ENCODE measurements around the gene OXT.
"Not testable (repeated sequence)": the region's sequence is repeated elsewhere in the genome, so short reads cannot be mapped to it uniquely, and the experiment has no call there.

The OXT gene

DNA sequence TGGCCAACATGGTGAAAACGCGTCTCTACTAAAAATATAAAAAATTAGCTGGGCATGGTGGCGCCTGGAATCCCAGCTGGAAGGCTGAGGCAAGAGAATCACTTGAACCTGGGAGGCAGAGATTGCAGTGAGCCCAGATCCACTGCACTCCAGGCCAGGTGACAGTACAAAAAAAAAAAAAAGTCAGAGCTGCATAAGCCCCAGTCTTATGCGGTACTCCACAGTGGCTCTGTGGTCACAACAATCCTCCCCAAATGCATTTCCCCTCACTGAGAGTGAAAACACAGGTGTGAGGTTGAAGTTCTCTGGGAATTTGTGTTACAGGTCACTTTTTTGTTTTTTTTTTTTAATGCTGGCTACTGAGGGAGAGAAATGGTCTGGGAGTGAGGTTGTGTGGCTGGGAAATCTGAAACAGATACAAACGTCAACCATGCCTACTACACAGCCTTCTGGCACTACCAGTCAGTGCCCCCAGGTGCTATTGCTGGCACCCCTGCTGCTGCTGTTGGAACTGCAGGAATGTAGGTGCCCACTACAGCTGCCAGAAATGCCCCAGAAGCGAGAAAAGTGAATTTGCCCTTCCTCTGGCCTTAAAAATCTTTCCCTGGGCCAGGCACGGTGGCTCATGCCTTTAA lies 19.9 kb upstream of the OXT start:
- DNase-seq = no peak

GRCh38 chr20:3059489-3059888 lies 11.9 kb upstream of the OXT start:
- DNase-seq = no peak

DNA sequence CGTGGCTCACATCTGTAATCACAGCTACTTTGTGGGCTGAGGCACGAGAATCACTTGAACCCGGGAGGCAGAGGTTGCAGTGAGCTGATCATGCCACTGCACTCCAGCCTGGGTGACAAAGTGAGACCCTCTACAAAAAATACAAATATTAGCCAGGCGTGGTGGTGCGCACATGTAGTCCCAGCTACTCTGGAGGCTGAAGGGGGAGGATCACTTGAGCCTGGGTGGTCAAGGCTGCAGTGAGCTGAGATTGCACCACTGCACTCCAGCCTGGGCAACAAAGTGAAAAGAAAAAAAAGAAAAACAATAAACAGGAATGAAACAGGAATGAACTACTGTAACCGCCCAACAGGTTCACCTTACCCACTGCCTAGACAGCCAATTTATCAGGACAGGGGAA lies 7.3 kb upstream of the OXT start:
- not testable (repeated sequence) for DNase-seq

GRCh38 chr20:3067139-3068014 lies 4.0 kb upstream of the OXT start:
- DNase-seq = no peak

DNA sequence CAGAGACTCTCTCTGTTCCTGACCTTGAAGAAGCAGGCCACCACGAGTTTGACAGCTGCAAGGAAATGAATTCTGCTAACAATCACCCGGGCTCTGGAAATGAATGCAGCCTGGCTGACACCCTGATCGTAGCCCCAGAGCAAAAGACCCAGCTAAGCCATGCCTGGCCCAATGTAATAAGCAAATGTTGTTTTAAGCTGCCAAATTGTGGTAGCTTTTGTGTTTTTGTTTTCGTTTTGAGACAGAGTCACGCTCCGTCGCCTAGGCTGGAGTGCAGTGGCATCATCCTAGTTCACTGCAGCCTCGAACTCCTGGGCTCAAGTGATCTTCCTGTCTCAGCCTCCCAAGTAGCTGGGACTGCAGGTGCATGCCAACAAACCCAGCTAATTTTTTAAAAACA lies 3.3 kb upstream of the OXT start:
- no peak for DNase-seq

DNA sequence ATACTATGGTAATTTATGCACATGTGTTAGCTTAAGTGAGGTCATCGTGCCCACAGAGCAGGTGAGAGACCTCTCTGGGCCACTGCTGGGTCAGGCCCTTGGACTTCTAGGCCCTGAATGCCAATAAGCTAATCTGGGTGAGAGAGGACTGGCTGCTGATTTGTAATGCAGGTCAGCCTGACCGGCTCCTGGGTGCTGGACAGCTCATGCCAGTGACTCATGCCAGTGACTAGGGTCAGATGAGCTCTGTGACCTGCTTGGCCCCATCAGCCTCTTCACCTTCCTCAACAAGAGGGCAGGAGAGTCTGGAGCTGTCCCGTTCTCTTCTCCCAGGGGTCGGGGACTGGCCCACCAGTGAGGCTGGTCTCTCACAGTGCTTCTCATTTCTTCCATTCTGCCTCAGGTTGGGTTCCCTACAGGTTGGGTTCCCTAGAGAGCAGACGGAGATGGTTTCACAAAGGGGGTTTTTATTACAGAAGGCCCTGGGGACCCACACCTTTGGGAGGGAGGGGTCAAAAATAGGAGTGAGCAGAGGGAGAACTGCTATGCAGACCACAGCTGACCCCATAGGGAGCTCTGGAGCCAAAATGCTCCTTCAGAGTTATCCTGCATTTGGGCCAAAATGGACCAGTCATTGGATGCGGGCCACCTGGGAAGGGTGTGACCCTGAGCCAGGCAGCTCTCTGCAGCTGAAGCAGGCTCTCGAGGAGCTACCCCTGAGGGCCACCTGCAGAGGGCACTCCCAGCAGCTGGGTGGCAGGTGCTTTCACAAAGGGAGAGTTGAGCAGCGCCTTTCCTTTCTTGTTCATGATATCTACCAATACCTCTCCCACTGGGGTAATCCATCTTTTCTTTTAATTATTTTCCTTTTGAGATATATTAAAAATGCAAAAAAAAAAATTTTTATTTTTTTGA lies 2.2 kb upstream of the OXT start:
- DNase-seq = peak; percentile 72

DNA sequence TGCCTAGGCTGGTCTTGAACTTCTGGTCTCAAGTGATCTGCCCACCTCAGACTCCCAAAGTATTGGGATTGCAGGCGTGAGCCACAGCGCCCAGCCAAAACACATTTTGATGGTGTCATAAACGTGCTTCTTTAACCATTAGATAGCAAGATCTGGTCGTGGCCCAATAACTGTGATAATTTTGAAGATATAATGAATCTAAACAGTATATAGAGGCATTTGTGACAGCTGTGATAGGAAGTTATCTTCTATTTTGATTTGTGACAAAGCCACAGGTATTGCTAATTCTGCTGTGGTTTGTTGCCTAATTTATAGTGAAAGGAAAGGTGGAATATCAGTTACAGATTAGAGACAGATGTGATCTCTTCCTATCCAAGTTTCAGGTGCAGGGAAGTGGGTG lies 695 bp upstream of the OXT start:
- DNase-seq = no peak

- DNase-seq = no peak
Observed at GRCh38 chr20:3071266-3071609, 182 bp upstream of the OXT start.

DNA sequence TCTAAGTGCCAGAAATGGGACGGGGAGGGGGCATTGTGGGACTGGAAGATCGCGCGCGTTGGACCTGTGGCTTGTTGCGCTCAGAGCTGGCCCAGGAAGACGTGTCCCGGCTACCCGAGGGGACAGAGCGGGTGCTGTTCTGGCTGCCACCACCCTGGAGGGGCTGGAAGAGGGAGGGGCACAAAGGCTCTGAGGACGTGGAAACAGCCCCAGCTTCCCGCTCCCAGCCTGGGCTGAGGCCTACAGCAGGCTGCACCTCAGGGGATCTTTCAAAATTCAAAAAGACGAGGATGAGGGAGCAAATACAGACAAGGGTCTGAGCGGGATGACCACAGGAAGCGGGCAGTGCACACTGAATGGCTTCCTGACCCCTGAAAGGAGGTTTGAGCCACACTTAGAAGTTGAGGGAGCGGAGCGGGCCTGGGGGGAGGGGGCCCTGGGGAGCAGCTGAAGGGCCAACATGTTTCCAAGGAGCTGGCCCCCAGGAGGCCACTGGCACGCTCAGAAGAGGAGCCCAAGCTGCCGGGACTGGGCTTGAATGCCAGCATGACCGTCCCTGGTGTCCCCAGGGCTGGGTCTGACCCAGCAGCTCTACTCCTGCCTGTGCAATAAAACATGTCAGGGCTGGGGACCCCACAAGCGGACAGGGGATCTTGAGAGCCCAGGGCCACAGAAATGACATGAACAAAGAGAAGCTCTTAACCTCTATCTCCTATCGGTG lies 1.3 kb downstream of the OXT start:
- DNase-seq = no peak

DNA sequence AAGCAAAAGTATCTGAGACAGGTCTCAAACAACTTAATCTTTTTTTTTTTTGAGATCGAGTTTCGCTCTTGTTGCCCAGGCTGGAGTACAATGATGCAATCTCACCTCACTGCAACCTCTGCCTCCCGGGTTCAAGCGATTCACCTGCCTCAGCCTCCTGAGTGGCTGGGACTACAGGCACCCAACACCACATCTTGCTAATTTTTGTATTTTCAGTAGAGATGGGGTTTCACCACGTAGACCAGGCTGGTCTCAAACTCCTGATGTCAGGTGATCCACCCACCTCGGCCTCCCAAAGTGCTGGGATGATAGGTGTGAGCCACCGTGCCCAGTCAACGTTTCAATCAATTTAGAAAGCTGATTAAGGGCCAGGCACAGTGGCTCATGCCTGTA lies 1.8 kb downstream of the OXT start:
- not testable (repeated sequence) for DNase-seq

- DNase-seq = no peak
Observed at GRCh38 chr20:3074812-3075211, 3.4 kb downstream of the OXT start.

DNA sequence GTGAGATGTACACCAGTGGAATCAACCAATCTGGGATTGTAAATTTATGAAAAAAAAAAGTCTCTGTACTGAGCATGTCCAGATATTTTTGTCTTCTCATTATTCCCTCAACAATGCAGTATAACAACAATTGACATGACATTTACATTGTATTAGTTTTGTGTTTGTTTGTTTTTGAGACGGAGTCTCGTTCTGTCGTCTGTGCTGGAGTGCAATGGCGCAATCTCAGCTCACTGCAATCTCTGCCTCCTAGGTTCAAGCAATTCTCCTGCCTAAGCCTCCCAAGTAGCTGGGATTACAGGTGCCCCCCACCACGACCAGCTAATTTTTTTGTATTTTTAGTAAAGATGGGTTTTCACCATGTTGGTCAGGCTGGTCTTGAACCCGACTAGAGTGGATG lies 3.9 kb downstream of the OXT start:
- not testable (repeated sequence) for DNase-seq

DNA sequence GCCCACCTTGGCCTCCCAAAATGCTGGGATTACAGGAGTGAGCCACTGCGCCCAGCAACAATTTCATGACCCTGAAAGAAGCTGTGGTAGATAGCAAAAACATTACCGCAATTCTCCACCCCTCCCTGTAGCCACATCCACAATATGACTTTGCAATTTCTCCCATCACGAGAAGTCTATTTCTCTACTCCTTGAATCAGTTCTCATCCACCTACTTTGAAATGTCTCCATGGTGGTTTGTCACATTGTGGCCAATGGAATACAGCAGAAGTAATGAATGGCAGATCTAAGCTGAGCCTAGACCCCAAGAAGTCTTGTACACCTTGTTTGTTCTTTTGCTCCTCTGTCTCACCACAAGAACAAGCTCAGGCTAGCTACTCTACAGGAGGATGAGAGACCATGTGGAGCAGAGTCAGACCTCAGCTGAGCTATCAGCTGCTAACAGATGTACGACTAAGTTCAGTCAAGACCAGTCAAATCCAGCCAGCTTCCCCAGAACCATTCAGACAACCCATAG lies 6.3 kb downstream of the OXT start:
- DNase-seq = no peak

- DNase-seq = no peak
Observed at GRCh38 chr20:3080939-3081388, 9.5 kb downstream of the OXT start.

DNA sequence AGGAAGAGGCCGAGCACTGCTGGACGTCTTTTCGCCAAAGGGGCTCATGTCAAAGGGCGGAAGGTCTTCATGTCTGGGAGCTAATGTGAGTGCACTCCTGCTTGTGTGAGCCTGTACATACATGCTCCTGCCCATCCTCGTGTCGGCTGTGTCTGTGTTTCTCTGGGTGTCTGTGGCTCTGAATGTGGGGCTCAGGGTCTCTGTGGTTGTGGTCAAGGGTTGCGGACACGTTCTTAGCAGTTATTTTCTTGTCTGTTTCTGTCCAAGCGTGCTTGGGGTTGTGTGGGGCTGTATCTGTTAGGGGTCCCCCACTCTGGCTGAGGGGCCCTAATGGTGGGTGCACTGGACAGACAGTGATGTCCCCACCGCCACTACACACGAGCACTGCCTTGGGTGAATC lies 10.2 kb downstream of the OXT start:
- DNase-seq = no peak

GRCh38 chr20:3082306-3082951 lies 11.0 kb downstream of the OXT start:
- peak; percentile 55 for DNase-seq

DNA sequence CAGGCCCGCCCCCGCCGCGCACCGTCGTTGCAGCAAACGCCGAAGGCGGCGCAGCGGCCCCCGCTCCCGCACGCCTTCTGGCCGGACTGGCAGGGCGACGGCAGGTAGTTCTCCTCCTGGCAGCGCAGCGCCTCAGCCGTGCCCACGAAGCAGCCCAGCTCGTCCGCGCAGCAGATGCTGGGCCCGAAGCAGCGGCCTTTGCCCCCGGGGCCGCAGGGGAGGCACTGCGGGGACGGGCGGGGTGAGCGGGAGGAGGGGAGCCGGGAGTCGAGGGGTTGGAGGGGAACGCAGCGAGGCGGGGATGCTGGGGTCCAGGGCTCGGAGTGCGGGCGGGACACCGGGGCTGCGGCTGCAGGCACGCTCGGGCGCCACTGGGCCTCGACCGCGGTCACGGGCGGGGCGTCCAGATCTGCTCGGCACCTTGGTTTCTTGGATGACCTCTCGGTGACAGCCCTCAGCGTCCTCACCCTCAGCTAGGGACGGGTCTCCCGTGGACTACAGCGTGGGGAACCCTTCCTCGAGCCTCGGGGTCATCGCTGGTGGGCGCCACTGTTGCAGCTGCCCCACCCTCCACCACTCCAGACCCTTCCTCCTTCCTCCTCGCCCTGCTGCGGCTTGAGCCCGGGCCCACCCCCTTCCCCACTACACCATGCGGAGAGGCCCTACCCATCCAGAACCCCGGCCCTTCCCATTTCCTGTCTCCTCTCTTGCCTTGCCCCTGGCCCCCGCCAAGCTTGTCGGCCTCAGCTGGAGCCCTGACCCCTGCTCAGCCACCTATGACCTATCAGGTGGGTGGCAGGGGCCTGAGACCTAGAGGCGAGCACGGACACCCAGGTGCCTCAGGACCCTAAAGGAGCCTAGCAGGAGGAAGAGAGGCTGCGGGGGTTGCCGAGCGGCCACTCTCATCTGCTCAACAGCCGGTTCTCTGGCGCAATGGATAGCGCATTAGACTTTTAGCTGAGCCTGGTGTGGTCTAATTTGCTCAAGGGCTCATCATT lies 11.8 kb downstream of the OXT start:
- peak; percentile 42 for DNase-seq

DNA sequence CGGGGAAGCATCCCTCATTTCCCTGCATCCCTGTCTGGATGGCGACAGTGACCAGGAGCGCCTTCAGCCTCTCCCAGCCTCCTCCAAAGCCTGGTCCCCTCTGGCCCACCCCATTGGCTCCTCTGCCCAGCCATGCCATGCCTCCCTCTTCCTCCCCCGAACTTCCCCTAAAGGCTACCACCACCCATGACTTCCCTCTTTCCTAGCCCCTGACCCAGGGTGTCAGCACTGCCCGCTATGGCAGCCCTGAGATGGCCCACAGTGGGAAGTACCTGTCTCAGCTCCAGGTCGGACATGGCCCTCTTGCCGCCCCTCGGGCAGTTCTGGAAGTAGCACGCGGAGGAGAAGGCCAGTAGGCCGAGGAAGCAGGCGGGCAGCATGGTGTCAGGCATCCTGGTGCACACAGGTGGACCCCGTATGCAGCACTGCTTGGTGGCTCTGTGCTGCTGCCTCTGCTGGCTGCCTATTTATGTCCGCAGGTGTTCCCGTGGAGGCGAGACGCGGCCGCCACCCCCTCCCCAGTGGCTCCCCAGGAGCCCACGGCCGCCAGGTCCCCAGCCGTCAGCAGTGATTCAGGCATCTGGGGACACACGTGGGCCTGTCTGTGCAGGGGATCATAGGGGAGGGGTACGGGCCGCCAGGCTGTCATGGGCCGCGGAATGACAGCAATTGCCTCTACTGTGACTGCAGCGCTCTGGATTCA lies 13.0 kb downstream of the OXT start, which contains the start of gene AVP:
AVP (minus strand) TSS at position 442 of the 703 bp plus-strand sequence; CDS start at position 392, 50 bp downstream.
- DNase-seq = no peak

DNA sequence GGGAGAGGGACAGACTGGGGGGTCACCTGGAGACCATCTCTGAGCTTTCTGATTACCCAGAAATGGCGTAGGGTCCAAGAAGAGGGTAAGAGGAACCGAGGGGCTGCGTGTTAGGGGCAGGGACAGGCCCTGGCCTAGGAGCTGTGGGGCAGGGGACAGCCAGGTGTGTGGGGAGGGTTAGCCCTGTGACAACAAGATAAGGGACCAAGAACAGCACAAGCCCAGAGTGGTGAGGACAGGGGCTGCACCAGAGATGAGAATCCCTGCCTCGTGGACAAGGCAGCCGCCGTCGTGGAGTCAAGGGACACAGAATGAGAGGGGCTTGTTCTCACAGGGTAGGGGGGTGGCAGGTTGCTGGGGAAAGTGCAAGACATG lies 13.6 kb downstream of the OXT start:
- DNase-seq = no peak

DNA sequence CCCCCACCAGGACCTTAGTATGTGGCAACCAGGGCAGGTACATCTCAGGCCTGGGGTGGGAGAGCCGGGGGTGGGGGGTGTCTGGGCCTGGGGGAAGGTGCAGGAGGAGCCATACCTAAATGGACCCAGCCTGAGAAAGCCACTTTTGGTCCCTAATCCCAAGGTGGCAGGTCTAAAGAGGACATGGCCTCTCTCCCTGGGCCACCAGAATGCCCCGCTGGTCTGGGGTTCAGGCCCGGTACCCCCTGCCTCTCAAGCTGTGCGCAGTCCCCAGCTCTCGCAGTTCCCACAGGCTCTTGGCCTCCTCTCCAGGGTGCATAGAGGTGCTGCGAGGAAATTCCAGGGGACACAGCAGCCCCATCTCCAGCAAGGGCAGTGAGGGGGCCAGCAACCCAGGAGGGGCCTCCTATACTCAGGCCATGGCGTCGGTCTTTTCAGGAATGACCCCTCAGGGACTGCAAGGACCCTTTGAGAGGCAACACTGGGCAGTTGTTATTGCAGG lies 14.2 kb downstream of the OXT start:
- no peak for DNase-seq

All from NCI-H69 (cell line).